ENCODE data around the gene ERRFI1.
A peak's percentile ranks its signal among the peaks of the same experiment; 100 is the strongest.
"Not testable (repeated sequence)": the region's sequence is repeated elsewhere in the genome, so short reads cannot be mapped to it uniquely, and the experiment has no call there.

ERRFI1 gene, protein sequence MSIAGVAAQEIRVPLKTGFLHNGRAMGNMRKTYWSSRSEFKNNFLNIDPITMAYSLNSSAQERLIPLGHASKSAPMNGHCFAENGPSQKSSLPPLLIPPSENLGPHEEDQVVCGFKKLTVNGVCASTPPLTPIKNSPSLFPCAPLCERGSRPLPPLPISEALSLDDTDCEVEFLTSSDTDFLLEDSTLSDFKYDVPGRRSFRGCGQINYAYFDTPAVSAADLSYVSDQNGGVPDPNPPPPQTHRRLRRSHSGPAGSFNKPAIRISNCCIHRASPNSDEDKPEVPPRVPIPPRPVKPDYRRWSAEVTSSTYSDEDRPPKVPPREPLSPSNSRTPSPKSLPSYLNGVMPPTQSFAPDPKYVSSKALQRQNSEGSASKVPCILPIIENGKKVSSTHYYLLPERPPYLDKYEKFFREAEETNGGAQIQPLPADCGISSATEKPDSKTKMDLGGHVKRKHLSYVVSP

DNA sequence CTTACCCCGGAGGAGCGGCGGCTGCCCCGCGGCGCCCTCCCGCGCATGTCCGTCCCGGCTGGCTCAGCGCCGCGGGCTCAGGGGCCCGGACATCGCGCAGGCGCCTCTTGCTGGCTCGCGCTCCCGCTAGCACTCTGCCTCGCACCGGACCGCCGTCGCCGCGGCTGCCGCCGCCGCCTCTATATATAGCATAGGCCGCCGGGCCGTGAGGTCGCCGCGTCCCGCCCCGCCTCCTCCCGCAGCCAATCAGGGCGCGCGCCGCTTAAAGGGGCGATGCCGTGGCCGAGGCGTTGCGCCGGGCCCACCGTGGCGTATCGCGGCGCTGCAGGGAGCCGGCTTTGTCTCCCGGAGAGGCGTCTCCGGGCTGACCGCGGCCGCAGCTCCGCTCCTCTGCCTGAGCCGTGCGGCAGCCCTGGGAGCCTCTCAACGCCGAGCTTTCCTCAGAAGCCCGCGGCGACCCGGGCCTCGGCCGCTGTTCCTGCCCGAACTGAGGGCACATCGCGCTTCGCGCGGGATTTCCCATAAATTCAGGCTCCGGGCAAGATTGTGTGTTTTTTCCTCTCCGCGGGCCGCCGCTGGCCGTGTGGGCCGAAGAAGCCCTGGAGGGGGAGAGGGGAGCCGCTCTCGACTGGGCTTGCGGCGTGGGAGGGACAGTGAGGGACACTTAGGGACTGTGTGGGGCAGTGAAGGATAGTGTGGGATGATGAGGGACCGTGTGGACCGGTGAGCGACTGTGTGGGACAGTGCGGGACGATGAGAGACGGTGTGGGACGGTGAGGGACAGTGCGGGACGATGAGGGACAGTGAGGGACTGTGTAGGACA lies at the start of gene ERRFI1:
Gene ERRFI1 (minus strand): TSS at position 157 of the 823 bp plus-strand sequence. CDS start 10,690 bp downstream, outside the sequence.
- TF ChIP-seq, protein P1, sequence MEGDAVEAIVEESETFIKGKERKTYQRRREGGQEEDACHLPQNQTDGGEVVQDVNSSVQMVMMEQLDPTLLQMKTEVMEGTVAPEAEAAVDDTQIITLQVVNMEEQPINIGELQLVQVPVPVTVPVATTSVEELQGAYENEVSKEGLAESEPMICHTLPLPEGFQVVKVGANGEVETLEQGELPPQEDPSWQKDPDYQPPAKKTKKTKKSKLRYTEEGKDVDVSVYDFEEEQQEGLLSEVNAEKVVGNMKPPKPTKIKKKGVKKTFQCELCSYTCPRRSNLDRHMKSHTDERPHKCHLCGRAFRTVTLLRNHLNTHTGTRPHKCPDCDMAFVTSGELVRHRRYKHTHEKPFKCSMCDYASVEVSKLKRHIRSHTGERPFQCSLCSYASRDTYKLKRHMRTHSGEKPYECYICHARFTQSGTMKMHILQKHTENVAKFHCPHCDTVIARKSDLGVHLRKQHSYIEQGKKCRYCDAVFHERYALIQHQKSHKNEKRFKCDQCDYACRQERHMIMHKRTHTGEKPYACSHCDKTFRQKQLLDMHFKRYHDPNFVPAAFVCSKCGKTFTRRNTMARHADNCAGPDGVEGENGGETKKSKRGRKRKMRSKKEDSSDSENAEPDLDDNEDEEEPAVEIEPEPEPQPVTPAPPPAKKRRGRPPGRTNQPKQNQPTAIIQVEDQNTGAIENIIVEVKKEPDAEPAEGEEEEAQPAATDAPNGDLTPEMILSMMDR (IDR thresholded peaks at IDR 0.05; ENCODE audit: control insufficient read depth, extremely low read depth, insufficient read depth) = 0 out of 2 replicates have a peak, but pooled peaks have one; percentile 1
- peak within 1 kb of the TSS; percentile 70 for H3K4me3 ChIP-seq (ENCODE audit: low read depth, low read length)
- peak; percentile 76 for DNase-seq (ENCODE audit: low read depth)

DNA sequence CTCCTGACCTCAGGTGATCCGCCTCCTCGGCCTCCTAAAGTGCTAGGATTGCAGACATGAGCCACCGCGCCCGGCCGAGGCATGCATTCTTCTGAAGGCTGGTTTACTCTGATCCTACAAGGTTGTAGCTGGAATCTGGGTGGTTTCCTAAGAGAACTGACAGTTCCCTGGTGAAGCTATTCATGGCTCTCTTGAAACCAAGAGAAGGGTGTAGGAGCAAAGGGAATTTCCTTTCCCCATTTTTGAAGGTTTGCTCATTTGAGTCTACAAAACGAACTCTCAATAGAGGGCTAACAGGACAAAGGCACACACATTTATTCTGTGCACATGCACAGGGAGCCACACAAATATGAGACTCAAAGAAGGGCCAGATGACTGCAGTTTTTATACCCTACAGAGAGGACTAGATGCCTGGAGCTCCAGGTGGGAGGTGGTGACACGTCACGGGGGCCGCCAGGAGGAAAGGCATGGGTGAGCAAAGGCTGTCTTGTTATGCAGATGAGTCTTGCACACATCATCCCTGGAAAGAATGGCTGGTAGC lies 49.5 kb upstream of the ERRFI1 start:
- DNase-seq (ENCODE audit: low read depth) = no peak
- H3K4me3 ChIP-seq (ENCODE audit: low read depth, low read length) = no peak overlapping the region
- TF ChIP-seq, protein P1 (IDR thresholded peaks at IDR 0.05; ENCODE audit: control insufficient read depth, extremely low read depth, insufficient read depth) = no peak

DNA sequence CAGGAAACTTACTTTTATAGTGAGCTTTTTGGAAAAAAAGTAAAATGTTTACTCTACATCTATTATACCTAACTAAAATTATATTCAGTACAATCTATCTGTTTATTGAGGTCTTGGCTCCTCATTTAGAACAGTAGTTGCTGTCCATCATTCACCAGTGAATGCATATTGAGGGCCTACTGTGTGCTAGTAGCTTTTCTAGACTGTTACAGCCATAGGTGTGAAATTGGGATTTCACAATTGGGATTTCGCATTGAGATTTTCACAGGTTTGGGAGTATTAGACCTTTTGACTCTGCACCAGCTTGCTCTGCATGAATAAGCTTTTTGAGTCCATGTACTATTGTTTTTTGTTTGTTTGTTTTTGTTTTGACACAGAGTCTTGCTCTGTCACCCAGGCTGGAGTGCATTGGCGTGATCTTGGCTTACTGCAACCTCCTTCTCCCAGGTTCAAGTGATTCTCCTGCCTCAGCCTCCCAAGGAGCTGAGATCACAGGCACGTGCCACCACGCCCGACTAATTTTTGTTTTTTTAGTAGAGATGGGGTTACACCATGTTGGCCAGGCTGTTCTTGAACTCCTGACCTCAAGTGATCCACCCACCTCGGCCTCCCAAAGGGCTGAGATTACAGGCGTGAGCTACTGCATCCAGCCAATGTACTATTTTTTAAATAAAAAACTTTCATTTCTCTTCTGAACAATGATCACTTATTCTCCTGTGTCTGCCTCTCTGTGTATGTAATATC lies 47.2 kb upstream of the ERRFI1 start:
- TF ChIP-seq, protein P1 (IDR thresholded peaks at IDR 0.05; ENCODE audit: control insufficient read depth, extremely low read depth, insufficient read depth) = no peak
- DNase-seq (ENCODE audit: low read depth) = no peak
- no peak overlapping the region for H3K4me3 ChIP-seq (ENCODE audit: low read depth, low read length)

DNA sequence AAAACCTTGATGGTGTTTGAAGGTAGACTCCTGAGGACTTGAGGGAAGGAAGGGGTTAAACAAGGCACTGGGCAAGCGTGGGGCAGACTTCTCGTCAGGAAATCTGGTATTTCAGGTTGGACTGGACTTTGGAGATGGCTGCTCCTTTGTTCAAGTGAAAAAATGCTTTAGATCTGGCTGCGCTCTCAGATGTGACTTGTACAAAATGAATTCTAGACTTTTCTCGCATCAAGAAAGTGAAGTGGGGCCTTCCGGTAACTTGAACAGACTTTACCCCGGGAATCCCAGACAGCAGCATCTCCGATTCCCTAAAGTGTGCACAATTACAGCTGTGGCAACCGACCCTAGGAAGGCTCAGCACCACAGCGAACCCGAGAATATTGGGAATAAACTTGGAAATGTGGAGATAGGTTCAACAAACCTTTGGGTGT lies 44.3 kb upstream of the ERRFI1 start:
- peak overlapping the region; percentile 38 for H3K4me3 ChIP-seq (ENCODE audit: low read depth, low read length)
- DNase-seq (ENCODE audit: low read depth) = peak; percentile 95
- TF ChIP-seq, protein P1 (IDR thresholded peaks at IDR 0.05; ENCODE audit: control insufficient read depth, extremely low read depth, insufficient read depth) = no peak

DNA sequence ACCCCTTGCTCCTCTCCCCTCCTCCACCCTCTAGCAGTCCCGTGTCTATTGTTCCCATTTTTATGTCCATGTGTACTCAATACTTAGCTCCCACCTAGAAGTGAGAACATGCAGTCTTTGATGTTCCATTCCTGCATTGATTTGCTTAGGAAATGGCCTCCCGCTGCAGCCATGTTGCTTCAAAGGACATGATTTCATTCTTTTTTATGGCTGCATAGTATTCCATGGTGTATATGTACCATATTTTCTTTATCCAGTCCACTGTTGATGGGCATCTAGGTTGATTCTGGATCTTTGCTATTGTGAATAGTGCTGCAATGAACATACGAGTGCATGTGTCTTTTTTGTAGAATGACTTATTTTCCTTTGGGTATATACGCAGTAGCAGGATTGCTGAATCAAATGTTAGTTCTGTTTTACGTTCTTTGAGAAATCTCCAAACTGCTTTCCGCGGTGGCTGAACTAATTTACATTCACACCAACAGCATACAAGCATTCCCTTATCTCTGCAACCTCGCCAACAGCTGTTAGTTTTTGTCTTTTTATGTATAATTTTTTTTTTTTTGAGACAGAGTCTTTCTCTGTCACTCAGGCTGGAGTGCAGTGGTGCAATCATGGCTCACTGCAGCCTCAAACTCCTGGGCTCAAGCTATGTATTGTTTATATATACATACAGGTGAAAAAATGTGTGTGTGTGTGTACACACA lies 43.7 kb upstream of the ERRFI1 start:
- not testable (repeated sequence) for H3K4me3 ChIP-seq (ENCODE audit: low read depth, low read length); DNase-seq (ENCODE audit: low read depth)

DNA sequence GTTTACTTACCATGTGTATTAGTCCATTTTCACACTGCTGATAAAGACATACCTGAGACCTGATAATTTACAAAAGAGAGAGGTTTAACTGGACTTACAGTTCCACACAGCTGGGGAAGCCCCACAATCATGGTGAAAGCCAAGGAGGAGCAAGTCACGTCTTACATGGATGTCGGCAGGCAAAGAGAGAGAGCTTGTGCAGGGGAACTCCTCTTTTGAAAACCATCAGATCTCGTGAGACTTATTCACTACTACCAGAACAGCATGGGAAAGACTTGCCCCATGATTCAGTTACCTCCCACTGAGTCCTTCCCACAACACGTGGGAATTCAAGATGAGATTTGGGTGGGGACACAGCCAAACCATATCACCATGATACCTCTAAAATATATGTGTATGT lies 39.3 kb upstream of the ERRFI1 start:
- TF ChIP-seq, protein P1 (IDR thresholded peaks at IDR 0.05; ENCODE audit: control insufficient read depth, extremely low read depth, insufficient read depth) = no peak
- H3K4me3 ChIP-seq (ENCODE audit: low read depth, low read length) = no peak overlapping the region
- DNase-seq (ENCODE audit: low read depth) = no peak
